Activated naive CD4-positive, alpha-beta T cell treated with anti-CD3 and anti-CD28 coated beads for 36 hours (primary cell): Measurements from ENCODE around the gene TMEM178A. TPM values are rescaled to one million over a fixed set of nuclear protein-coding genes. Genes with fewer than 3 reads are reported as not detected.
"Not testable (repeated sequence)": the region's sequence is repeated elsewhere in the genome, so short reads cannot be mapped to it uniquely, and the experiment has no call there.

Source experiments
- CTCF ChIA-PET: fragments of 350-600 bp; sonication (Branson Sonifier 250); formaldehyde crosslinking; loops from one replicate; lab custom pipeline; 2021; ENCODE audit warnings: antibody characterized with exemption; lab: Charles Lee
- DNase-seq: peaks from one replicate; pipeline ENCODE4 v3.0.0-alpha.2; 2020
- H3K27ac Mint-ChIP-seq: one replicate; pipeline ENCODE4 v1.8.0; 2021; ENCODE audit warnings: mild to moderate bottlenecking, mixed read lengths
- H3K27me3 Mint-ChIP-seq: one replicate; pipeline ENCODE4 v1.8.0; 2021; ENCODE audit warnings: low read depth, mixed read lengths
- H3K36me3 Mint-ChIP-seq: one replicate; pipeline ENCODE4 v1.8.0; 2021; ENCODE audit warnings: low read depth, mixed read lengths
- H3K4me1 Mint-ChIP-seq: one replicate; pipeline ENCODE4 v1.8.0; 2021; ENCODE audit warnings: low read depth, mixed read lengths
- H3K4me3 Mint-ChIP-seq: one replicate; pipeline ENCODE4 v1.8.0; 2021; ENCODE audit warnings: mild to moderate bottlenecking, moderate library complexity, mixed read lengths
- H3K9me3 Mint-ChIP-seq: one replicate; pipeline ENCODE4 v1.8.0; 2021; ENCODE audit warnings: mixed read lengths
- intact Hi-C: fragments of 100-400 bp; cut with micrococcal nuclease; formaldehyde crosslinking; loops from one replicate; pipeline ENCODE4 v1.15.1; 2023
- total RNA-seq, 2 experiments: library from RNA; stranded (reverse); gene quantifications; one replicate each; pipeline ENCODE4 v1.2.3, GENCODE V29; 2021

TMEM178A gene
- total RNA-seq, 2 experiments from 2014 or later = 0.25 to 0.55 TPM

DNA sequence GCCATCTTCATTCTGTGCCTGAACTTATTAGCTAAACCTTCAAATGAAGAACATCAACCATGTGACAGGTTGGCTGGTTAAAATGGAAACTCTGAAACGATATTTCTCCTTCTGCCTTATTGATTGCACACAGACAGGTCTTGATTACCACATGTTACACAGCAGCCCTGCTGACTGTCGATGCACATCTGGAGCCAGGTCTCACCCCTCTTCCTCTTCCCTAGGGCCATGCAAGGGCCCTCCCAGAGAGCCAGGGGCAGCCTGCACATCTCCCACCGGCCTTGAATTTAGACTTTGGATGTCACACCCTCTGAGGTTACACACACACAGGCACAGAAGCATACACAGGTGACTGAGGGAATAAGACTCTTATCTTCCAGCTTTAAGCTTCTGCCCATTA, 45.1 kb downstream of the TMEM178A start:
- intact Hi-C loops = no loop called here
- H3K27ac Mint-ChIP-seq = no peak overlapping the region
- H3K9me3 Mint-ChIP-seq = peaks cover 4% of the 10 kb centered on the region
- H3K4me1 Mint-ChIP-seq = no peaks in the 10 kb centered on the region
- H3K27me3 Mint-ChIP-seq = peaks cover 12% of the 10 kb centered on the region
- no peaks in the 10 kb centered on the region for H3K36me3 Mint-ChIP-seq
- no peak for DNase-seq
- CTCF ChIA-PET = interaction anchor here (1.0 kb wide), 1 partner anchor 19 kb away, joined by 3 read pairs; no protein-coding TSS in a partner anchor
- no peak overlapping the region for H3K4me3 Mint-ChIP-seq

DNA sequence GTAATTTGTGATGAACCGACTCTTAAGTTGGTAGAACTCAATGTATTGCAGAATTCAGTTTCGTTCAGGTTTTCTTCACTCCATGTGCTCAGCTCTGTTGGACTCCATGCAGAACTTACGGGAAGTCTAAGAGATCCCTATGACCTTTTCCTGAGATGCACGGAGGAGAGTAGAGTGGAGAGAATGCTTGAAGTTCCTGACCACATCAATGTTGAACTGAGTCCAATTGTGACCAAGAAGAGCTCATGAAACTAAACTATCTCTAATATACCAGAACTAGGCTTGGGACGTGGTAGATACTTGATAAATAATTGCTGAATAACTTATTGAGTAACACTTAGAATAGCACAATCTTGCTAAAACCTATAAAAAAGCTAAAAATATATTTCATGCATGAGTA, 47.2 kb downstream of the TMEM178A start:
- Mint-ChIP-seq H3K27ac (no peak overlapping the region), H3K4me1 (no peaks in the 10 kb centered on the region), H3K9me3 (peaks cover 2% of the 10 kb centered on the region), H3K36me3 (no peaks in the 10 kb centered on the region), H3K27me3 (peaks cover 5% of the 10 kb centered on the region), H3K4me3 (no peak overlapping the region)
- DNase-seq = no peak
- intact Hi-C loops = no loop called here
- CTCF ChIA-PET = no interaction called here

DNA sequence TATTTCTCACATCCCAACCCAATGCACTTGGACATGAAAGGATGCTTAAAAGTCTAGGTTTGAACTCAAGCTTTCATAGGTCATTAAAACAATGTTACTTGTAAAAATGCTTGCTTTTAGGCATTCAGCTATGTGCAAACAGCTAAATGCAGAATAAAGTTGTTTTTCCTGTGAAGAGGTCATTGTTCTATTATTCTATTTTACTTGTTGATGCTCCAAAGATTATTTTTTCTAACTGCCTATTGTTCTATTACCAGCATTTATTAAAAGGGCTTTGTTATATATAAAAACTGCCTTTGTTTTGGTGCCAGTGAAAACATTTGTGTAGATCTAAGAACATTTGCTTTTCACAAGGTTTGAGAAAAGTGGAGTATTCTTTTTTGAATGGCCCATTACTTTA, 49.4 kb downstream of the TMEM178A start:
- no peak overlapping the region for H3K27ac Mint-ChIP-seq
- H3K9me3 Mint-ChIP-seq = no peaks in the 10 kb centered on the region
- peaks cover 3% of the 10 kb centered on the region for H3K27me3 Mint-ChIP-seq
- no peak for DNase-seq
- H3K36me3 Mint-ChIP-seq = no peaks in the 10 kb centered on the region
- no peak overlapping the region for H3K4me3 Mint-ChIP-seq
- H3K4me1 Mint-ChIP-seq = no peaks in the 10 kb centered on the region
- CTCF ChIA-PET = no interaction called here
- intact Hi-C loops = no loop called here

DNA sequence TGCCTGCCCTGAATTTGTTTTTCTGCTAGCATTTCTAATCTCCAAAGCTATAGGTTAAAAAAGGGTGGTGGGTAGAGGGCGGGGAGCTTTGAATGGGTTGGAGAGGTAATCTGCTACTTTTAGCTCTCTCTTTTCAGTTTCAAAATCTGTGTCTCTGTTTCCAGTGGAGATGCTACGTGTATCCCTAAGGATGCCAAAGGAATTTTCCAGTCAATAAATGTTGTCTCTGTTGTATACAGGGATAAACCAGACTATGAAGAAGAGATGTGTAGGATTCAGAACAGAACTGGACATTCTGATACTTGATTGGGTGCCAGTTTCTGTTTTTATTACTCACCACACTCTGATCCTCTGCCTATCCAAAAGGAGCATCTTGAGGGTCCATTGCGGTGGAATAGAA, 50.1 kb downstream of the TMEM178A start:
- intact Hi-C loops = no loop called here
- no peak for DNase-seq
- Mint-ChIP-seq H3K4me3 (no peak overlapping the region), H3K27ac (no peak overlapping the region), H3K36me3 (no peaks in the 10 kb centered on the region), H3K9me3 (no peaks in the 10 kb centered on the region), H3K4me1 (no peaks in the 10 kb centered on the region), H3K27me3 (peaks cover 7% of the 10 kb centered on the region)
- CTCF ChIA-PET = no interaction called here

DNA sequence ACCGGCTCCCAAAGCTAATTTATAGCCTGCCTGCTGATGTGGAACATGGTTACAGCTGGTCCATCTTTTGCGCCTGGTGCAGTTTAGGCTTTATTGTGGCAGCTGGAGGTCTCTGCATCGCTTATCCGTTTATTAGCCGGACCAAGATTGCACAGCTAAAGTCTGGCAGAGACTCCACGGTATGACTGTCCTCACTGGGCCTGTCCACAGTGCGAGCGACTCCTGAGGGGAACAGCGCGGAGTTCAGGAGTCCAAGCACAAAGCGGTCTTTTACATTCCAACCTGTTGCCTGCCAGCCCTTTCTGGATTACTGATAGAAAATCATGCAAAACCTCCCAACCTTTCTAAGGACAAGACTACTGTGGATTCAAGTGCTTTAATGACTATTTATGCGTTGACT, 51.4 kb downstream of the TMEM178A start:
- Mint-ChIP-seq H3K36me3 (no peaks in the 10 kb centered on the region), H3K9me3 (no peaks in the 10 kb centered on the region), H3K27ac (no peak overlapping the region), H3K4me3 (no peak overlapping the region), H3K4me1 (no peaks in the 10 kb centered on the region), H3K27me3 (peaks cover 6% of the 10 kb centered on the region)
- CTCF ChIA-PET = interaction anchor here (1.0 kb wide), 1 partner anchor 29 kb away, joined by 3 read pairs; no protein-coding TSS in a partner anchor
- intact Hi-C loops = no loop called here
- DNase-seq = no peak

DNA sequence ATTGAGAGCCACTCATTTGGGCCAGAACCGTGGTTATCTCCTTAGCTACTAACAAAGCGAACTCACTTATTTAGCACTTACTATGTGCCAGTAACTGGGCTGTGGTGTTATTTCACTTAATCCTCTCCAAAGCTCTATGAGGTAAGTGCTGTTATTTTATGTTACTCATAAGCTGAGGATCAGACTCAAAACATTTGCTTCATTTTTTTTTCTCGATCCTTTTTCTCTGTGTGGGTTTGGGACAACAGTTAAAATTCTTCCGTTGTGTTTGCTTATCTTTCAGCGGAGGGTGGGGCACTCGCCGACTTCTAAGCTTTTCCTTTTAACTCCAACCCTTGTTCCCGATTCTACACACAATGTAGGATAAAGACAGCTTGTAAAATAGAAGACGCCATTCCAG, 52.8 kb downstream of the TMEM178A start:
- H3K9me3 Mint-ChIP-seq = no peaks in the 10 kb centered on the region
- CTCF ChIA-PET = interaction anchor here (1.1 kb wide), 1 partner anchor 11 kb away, joined by 4 read pairs; no protein-coding TSS in a partner anchor
- H3K4me3 Mint-ChIP-seq = no peak overlapping the region
- H3K36me3 Mint-ChIP-seq = no peaks in the 10 kb centered on the region
- peaks cover 7% of the 10 kb centered on the region for H3K27me3 Mint-ChIP-seq
- DNase-seq = no peak
- intact Hi-C loops = no loop called here
- no peaks in the 10 kb centered on the region for H3K4me1 Mint-ChIP-seq
- H3K27ac Mint-ChIP-seq = no peak overlapping the region

DNA sequence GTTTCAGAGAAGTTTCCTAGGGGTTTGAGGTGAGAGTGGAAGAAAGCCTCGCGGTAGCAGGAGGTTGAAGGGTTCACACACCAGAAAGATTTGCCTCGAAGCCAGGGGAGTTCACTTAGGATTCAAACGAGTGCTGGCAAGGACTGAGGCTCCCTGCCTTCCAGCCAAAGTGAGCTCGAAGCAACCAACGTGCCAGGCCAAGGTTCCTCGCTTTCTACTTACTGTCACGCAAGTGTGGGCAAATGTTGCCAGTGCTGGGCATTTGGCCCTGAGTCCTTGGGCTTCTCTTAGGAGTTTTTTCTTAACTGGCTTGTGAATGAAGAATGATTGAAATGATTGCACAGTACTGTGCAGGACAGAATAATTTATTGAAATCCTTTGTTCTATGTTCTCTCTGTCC, 53.6 kb downstream of the TMEM178A start:
- CTCF ChIA-PET = interaction anchor here (1.1 to 1.2 kb wide), 2 partner anchors 10 to 76 kb away, joined by 3 to 4 read pairs; no protein-coding TSS in a partner anchor
- H3K27ac Mint-ChIP-seq = no peak overlapping the region
- no peaks in the 10 kb centered on the region for H3K36me3 Mint-ChIP-seq
- no peaks in the 10 kb centered on the region for H3K4me1 Mint-ChIP-seq
- no peak for DNase-seq
- peaks cover 7% of the 10 kb centered on the region for H3K27me3 Mint-ChIP-seq
- intact Hi-C loops = no loop called here
- no peaks in the 10 kb centered on the region for H3K9me3 Mint-ChIP-seq
- H3K4me3 Mint-ChIP-seq = no peak overlapping the region

DNA sequence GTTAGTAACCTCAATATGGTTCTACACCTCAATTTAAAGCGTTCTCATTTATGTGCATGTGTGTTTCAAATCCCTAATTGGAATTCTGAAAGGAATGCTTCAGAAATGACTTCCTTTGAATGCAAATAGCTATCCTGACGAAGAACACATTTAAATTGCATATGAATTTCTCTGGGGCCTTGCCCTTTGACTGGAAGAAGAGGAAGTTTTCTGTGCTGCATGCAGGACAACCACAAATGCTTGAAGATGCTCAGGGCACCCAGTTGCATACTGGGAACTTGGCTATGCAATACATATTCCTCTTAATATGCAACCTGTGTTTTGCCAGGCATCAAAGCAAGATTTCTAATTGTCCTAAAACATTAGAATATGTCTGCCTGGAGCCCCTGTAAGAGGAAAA, 55.3 kb downstream of the TMEM178A start:
- H3K27ac Mint-ChIP-seq = no peak overlapping the region
- H3K36me3 Mint-ChIP-seq = no peaks in the 10 kb centered on the region
- H3K4me3 Mint-ChIP-seq = no peak overlapping the region
- H3K9me3 Mint-ChIP-seq = no peaks in the 10 kb centered on the region
- CTCF ChIA-PET = no interaction called here
- intact Hi-C loops = no loop called here
- DNase-seq = no peak
- H3K27me3 Mint-ChIP-seq = peaks cover 7% of the 10 kb centered on the region
- H3K4me1 Mint-ChIP-seq = no peaks in the 10 kb centered on the region

DNA sequence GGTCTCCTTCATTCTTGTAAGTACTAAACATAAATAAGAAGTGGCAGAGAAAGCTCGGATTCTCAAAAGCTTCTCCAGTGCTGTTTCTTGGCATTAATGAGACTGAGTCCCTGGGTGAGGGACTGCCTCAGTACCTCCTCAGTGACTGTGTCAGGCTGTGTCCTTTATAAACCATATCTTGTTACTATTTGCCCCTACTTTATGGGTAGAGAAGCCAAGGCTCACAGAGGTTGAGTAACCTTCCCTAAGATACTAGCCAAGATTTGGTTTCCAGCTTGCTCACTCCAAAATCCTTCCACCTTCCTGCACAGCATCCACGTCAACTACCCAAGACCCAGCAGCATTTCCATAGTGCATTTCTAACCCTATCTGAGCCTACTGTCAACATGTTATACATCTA, 57.8 kb downstream of the TMEM178A start:
- no peak for DNase-seq
- H3K4me3 Mint-ChIP-seq = no peak overlapping the region
- intact Hi-C loops = no loop called here
- H3K4me1 Mint-ChIP-seq = peaks cover 2% of the 10 kb centered on the region
- peaks cover 7% of the 10 kb centered on the region for H3K27me3 Mint-ChIP-seq
- H3K27ac Mint-ChIP-seq = no peak overlapping the region
- H3K36me3 Mint-ChIP-seq = no peaks in the 10 kb centered on the region
- CTCF ChIA-PET = no interaction called here
- H3K9me3 Mint-ChIP-seq = no peaks in the 10 kb centered on the region

DNA sequence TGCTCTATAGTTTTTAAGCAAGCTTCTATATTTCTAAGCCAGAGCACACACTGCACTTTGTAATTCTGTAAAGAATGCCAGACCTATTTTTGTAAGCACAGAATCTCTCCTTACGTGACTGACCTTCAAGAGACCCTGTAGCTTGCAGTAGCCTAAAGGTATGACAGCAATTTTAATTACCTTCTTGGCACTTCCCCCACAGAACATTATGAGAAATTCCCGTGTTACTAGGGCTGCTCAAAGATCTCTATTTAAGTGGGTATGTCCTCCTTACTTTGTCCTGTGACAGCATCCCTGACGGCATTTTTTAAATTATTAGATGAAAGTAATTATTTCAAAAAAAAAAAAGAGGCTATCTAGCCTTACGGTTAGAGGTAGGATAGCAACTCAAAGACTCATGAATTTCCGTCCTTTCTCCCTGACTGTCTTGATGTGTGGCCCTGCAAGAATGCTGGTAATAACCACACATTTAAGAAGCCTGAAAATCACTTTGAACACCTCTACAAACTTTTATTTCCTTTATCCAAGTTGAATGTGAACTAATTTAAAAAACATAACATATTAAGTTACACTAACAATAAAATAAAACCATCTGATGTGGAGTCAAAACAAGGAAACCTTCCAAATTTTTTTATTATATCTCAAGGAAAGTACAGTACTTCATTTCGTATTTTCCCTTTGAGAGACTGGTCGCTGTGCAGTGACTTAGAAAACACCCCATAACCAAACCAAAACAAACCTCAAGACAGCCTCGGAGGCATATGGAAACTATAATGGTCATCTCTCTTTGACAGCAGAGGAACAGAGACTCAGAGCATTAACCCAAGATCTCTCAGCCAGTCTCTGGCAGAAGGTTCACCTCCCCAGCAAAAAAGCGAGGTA, 58.5 kb downstream of the TMEM178A start:
- Mint-ChIP-seq H3K9me3 (no peaks in the 10 kb centered on the region), H3K27me3 (peaks cover 7% of the 10 kb centered on the region), H3K27ac (no peak overlapping the region), H3K4me1 (peaks cover 2% of the 10 kb centered on the region), H3K4me3 (no peak overlapping the region), H3K36me3 (no peaks in the 10 kb centered on the region)
- CTCF ChIA-PET = no interaction called here
- intact Hi-C loops = no loop called here
- DNase-seq = no peak

DNA sequence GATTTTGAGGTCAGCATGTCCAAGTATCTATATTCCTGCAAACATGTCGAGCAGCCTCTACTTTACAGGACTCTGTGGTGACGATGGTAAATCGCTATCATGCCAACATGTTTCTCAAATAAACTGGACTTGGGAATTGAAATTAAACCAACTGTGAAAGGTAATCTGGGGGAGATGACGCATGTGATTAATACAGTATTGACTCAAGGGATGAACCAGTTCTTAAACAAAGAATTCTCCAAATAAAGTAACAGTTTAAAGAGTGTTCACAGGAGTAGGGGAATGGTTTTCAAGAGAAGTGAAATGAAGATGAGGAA, 59.1 kb downstream of the TMEM178A start:
- Mint-ChIP-seq H3K4me1 (peaks cover 2% of the 10 kb centered on the region), H3K27me3 (peaks cover 7% of the 10 kb centered on the region), H3K9me3 (no peaks in the 10 kb centered on the region), H3K36me3 (no peaks in the 10 kb centered on the region), H3K27ac (no peak overlapping the region), H3K4me3 (no peak overlapping the region)
- CTCF ChIA-PET = no interaction called here
- DNase-seq = no peak
- intact Hi-C loops = no loop called here

DNA sequence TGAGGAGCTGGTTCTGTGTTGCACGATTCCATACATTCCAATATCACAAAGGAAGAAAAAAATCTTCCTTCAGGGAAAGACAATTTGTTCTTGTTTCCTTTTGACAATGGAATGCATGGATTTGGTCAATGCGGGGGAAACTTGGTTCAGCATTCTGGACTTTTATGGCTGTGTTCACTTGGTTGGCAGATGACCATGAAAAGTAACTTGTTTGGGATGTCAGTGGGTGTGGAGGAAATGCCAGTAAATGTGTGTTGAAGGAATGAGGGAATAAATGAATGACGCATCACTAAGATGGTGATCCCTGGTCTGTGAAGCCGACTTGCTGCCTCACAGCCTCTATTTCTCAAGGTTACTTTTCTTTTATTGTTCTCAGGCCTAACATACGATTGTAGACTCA, 59.7 kb downstream of the TMEM178A start:
- DNase-seq = no peak
- CTCF ChIA-PET = no interaction called here
- no peak overlapping the region for H3K27ac Mint-ChIP-seq
- peaks cover 2% of the 10 kb centered on the region for H3K4me1 Mint-ChIP-seq
- no peaks in the 10 kb centered on the region for H3K36me3 Mint-ChIP-seq
- no peak overlapping the region for H3K4me3 Mint-ChIP-seq
- no peaks in the 10 kb centered on the region for H3K9me3 Mint-ChIP-seq
- intact Hi-C loops = no loop called here
- H3K27me3 Mint-ChIP-seq = peaks cover 5% of the 10 kb centered on the region

DNA sequence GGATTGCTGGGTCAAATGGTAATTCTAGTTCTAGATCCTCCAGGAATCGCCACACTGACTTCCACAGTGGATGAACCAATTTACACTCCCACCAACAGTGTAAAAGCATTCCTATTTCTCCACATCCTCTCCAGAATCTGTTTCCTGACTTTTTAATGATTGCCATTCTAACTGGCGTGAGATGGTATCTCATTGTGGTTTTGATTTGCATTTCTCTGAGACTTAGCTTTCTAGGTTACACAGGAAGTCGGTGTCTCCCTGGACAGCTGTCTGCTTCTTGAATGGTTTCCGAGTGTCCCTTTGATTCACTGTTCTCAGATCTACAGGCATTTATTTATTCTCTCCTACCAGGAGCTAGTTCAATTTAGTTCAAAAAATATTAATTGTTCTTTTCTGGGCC, 62.4 kb downstream of the TMEM178A start:
- H3K4me3 Mint-ChIP-seq, intact Hi-C loops, H3K27ac Mint-ChIP-seq, H3K4me1 Mint-ChIP-seq, H3K36me3 Mint-ChIP-seq, H3K27me3 Mint-ChIP-seq, DNase-seq, H3K9me3 Mint-ChIP-seq: not testable (repeated sequence)
- CTCF ChIA-PET = interaction anchor here (0.6 to 0.9 kb wide), 2 partner anchors 15 to 438 kb away, joined by 3 read pairs; no protein-coding TSS in a partner anchor
